Neuronal stem cell (in vitro differentiated cells): ENCODE results near the gene TAF4.

Experiments
- DNase-seq: peaks from one replicate; pipeline ENCODE4 v3.0.0-alpha.2; 2013; ENCODE audit warnings: low spot score
- H2AFZ ChIP-seq: one replicate; pipeline ENCODE4 v1.6.1; 2013; ENCODE audit warnings: mild to moderate bottlenecking, low read length, inconsistent platforms
- H2AK5ac ChIP-seq: 2 replicates; pipeline ENCODE4 v1.6.1; 2013; ENCODE audit warnings: low read depth, mild to moderate bottlenecking, inconsistent platforms, low read length, moderate library complexity, mixed read lengths
- H2BK120ac ChIP-seq: 2 replicates; pipeline ENCODE4 v1.6.1; 2013; ENCODE audit warnings: low read depth, mild to moderate bottlenecking, inconsistent platforms, low read length, moderate library complexity, mixed read lengths
- H2BK12ac ChIP-seq: one replicate; pipeline ENCODE4 v1.6.1; 2013; ENCODE audit warnings: low read length, inconsistent platforms
- H2BK15ac ChIP-seq: 2 replicates; pipeline ENCODE4 v1.6.1; 2013; ENCODE audit warnings: mild to moderate bottlenecking, low read length, inconsistent platforms, mixed read lengths
- H2BK5ac ChIP-seq: one replicate; pipeline ENCODE4 v1.6.1; 2013; ENCODE audit warnings: inconsistent platforms, mild to moderate bottlenecking, low read length, moderate library complexity
- H3K14ac ChIP-seq: one replicate; pipeline ENCODE4 v1.6.1; 2013; ENCODE audit warnings: low read length, inconsistent platforms
- H3K18ac ChIP-seq: 2 replicates; pipeline ENCODE4 v1.6.1; 2013; ENCODE audit warnings: low read length, inconsistent platforms
- H3K23ac ChIP-seq: 2 replicates; pipeline ENCODE4 v1.6.1; 2013; ENCODE audit warnings: low read depth, mild to moderate bottlenecking, mixed read lengths, low read length, inconsistent platforms; ENCODE audit not compliant: poor library complexity
- H3K27ac ChIP-seq: replicated peaks from 3 replicates; pipeline ENCODE4 v1.5.1; 2013; ENCODE audit warnings: low read length, inconsistent platforms
- H3K27me3 ChIP-seq, 3 experiments: 2 replicates each; pipeline ENCODE4 v1.6.1; 2013; ENCODE audit warnings: low read length in 3 of 3, mild to moderate bottlenecking in 2 of 3, inconsistent platforms in 1 of 3, low read depth in 1 of 3, mixed read lengths in 1 of 3, moderate library complexity in 1 of 3; ENCODE audit not compliant: control insufficient read depth in 3 of 3, insufficient read depth in 3 of 3
- H3K36me3 ChIP-seq, 2 donors: replicated peaks in 1 of 2; 2 replicates each; pipeline ENCODE4 v1.6.1; 2013; ENCODE audit warnings: low read length in 2 of 2; ENCODE audit not compliant: control insufficient read depth in 2 of 2, insufficient read depth in 2 of 2
- H3K4ac ChIP-seq: 2 replicates; pipeline ENCODE4 v1.6.1; 2013; ENCODE audit warnings: inconsistent platforms, mild to moderate bottlenecking, low read length, moderate library complexity
- H3K4me1 ChIP-seq, 2 donors: 1 replicate in 1 of 2; 2 replicates in 1 of 2; pipeline ENCODE4 v1.6.1; 2013; ENCODE audit warnings: low read length in 2 of 2, low read depth in 1 of 2; ENCODE audit not compliant: control insufficient read depth in 2 of 2, insufficient read depth in 1 of 2
- H3K4me2 ChIP-seq: one replicate; pipeline ENCODE4 v1.6.1; 2013; ENCODE audit warnings: mild to moderate bottlenecking, low read length, inconsistent platforms; ENCODE audit not compliant: insufficient read depth, poor library complexity, severe bottlenecking
- H3K4me3 ChIP-seq, 2 donors: 2 replicates each; pipeline ENCODE4 v1.5.1; 2013; ENCODE audit warnings: low read length in 2 of 2, mild to moderate bottlenecking in 2 of 2, inconsistent platforms in 1 of 2, moderate library complexity in 1 of 2
- H3K79me1 ChIP-seq: one replicate; pipeline ENCODE4 v1.6.1; 2013; ENCODE audit warnings: low read depth, mild to moderate bottlenecking, inconsistent platforms, low read length, moderate library complexity
- H3K9ac ChIP-seq: one replicate; pipeline ENCODE4 v1.6.1; 2013; ENCODE audit warnings: mild to moderate bottlenecking, low read depth, low read length, inconsistent platforms; ENCODE audit not compliant: poor library complexity
- H3K9me3 ChIP-seq, 2 donors: replicated peaks in 1 of 2; 2 replicates each; pipeline versions ENCODE3 to v1.6.1; 2013; ENCODE audit warnings: low read length in 2 of 2, mild to moderate bottlenecking in 2 of 2, inconsistent platforms in 1 of 2, low read depth in 1 of 2, mixed read lengths in 1 of 2, moderate library complexity in 1 of 2; ENCODE audit not compliant: control insufficient read depth in 2 of 2, insufficient read depth in 1 of 2
- H4K8ac ChIP-seq: one replicate; pipeline ENCODE4 v1.6.1; 2013; ENCODE audit warnings: low read depth, mild to moderate bottlenecking, inconsistent platforms, low read length, moderate library complexity
- H4K91ac ChIP-seq: one replicate; pipeline ENCODE4 v1.6.1; 2013; ENCODE audit warnings: low read length, low read depth, mild to moderate bottlenecking, inconsistent platforms; ENCODE audit not compliant: poor library complexity
- WGBS, 2 donors: extraction: QIAGEN DNeasy Blood & Tissue Kit; methylation state at CpG; one replicate each; pipeline ENCODE4 v1.1.7; 2013; ENCODE audit warnings: missing lambda C conversion rate in 2 of 2, mixed read lengths in 1 of 2; ENCODE audit not compliant: insufficient read length in 2 of 2, insufficient replicate concordance in 1 of 2; ENCODE audit errors: extremely low coverage in 2 of 2; 5-methylcytosine and 5-hydroxymethylcytosine counted together

TAF4 gene

GRCh38 chr20:61968932-61969331 lies 96.7 kb downstream of the TAF4 start:
- Histone ChIP-seq H2AFZ (no peak overlapping the region), H3K36me3 (peaks cover 13 to 25% of the 10 kb centered on the region in 2 donors), H3K14ac (no peak overlapping the region), H3K79me1 (no peaks in the 10 kb centered on the region), H2BK12ac (no peak overlapping the region), H2BK120ac (no peak overlapping the region), H3K4me3 (no peak overlapping the region), H2BK5ac (no peak overlapping the region), H4K8ac (no peak overlapping the region), H3K23ac (peak overlapping the region; percentile 60), H3K9me3 (peaks cover 0 to 8% of the 10 kb centered on the region in 2 donors), H3K4me2 (no peak overlapping the region), H3K27ac (no peak overlapping the region), H2BK15ac (no peak overlapping the region), H4K91ac (no peak overlapping the region), H3K18ac (no peak overlapping the region), H3K9ac (no peak overlapping the region), H2AK5ac (no peak overlapping the region), H3K4ac (no peak overlapping the region), H3K4me1 (peaks cover 0 to 2% of the 10 kb centered on the region in 2 donors), H3K27me3 (peaks cover 0 to 6% (median 0%) of the 10 kb centered on the region in 3 experiments)
- DNase-seq = no peak
- WGBS, 2 donors = no CpG with 5 or more reads among the region's 11 CpGs

GRCh38 chr20:61968036-61968810 lies 97.5 kb downstream of the TAF4 start:
- Histone ChIP-seq H3K9ac (no peak overlapping the region), H2AK5ac (no peak overlapping the region), H3K4me2 (no peak overlapping the region), H3K36me3 (peaks cover 12 to 18% of the 10 kb centered on the region in 2 donors), H3K23ac (no peak overlapping the region), H3K9me3 (peaks cover 0 to 8% of the 10 kb centered on the region in 2 donors), H3K4me3 (no peak overlapping the region), H3K14ac (no peak overlapping the region), H4K91ac (no peak overlapping the region), H2BK12ac (no peak overlapping the region), H3K27ac (no peak overlapping the region), H2BK15ac (no peak overlapping the region), H2AFZ (no peak overlapping the region), H3K4me1 (peaks cover 0 to 2% of the 10 kb centered on the region in 2 donors), H3K18ac (no peak overlapping the region), H3K79me1 (no peaks in the 10 kb centered on the region), H2BK120ac (no peak overlapping the region), H3K27me3 (peaks cover 0 to 6% (median 0%) of the 10 kb centered on the region in 3 experiments), H3K4ac (no peak overlapping the region), H2BK5ac (no peak overlapping the region), H4K8ac (no peak overlapping the region)
- WGBS, 2 donors = no CpG with 5 or more reads among the region's 22 CpGs
- DNase-seq = no peak

- Histone ChIP-seq H3K36me3 (peaks cover 3 to 9% of the 10 kb centered on the region in 2 donors), H3K14ac (peak overlapping the region; percentile 82), H2AFZ (no peak overlapping the region), H3K9me3 (peaks cover 0 to 3% of the 10 kb centered on the region in 2 donors), H3K79me1 (no peaks in the 10 kb centered on the region), H2AK5ac (no peak overlapping the region), H2BK5ac (no peak overlapping the region), H2BK15ac (peak overlapping the region; percentile 81), H3K27me3 (peaks cover 0 to 6% (median 0%) of the 10 kb centered on the region in 3 experiments), H3K4me2 (no peak overlapping the region), H3K9ac (no peak overlapping the region), H2BK120ac (no peak overlapping the region), H4K8ac (no peak overlapping the region), H3K23ac (no peak overlapping the region), H3K4me3 (no peak overlapping the region), H3K4me1 (peaks cover 0 to 2% of the 10 kb centered on the region in 2 donors), H3K4ac (no peak overlapping the region), H4K91ac (no peak overlapping the region), H3K18ac (no peak overlapping the region), H2BK12ac (no peak overlapping the region), H3K27ac (no peak overlapping the region)
- no peak for DNase-seq
- WGBS, 2 donors = 67% methylated on average over 1 of the region's 7 CpGs; no CpG with 5 or more reads in 1 of the 2 donors
Measured at GRCh38 chr20:61967300-61967699, 98.4 kb downstream of the TAF4 start.

- no peak overlapping the region for H3K9ac ChIP-seq
- no peaks in the 10 kb centered on the region for H3K9me3 ChIP-seq
- WGBS, 2 donors = no CpG with 5 or more reads among the region's 25 CpGs
Measured at GRCh38 chr20:61966492-61967244, 99.0 kb downstream of the TAF4 start.

More at GRCh38 chr20:61966492-61967244, 99.0 kb downstream of the TAF4 start:
- H3K14ac ChIP-seq = peak overlapping the region; percentile 82
- H2BK120ac ChIP-seq = no peak overlapping the region
- H2AFZ ChIP-seq = no peak overlapping the region
- H3K18ac ChIP-seq = peak overlapping the region; percentile 44
- H3K4me2 ChIP-seq = peak overlapping the region; percentile 2
- H2BK5ac ChIP-seq = peak overlapping the region; percentile 24
- H3K79me1 ChIP-seq = no peaks in the 10 kb centered on the region
- peak overlapping the region; percentile 53 for H3K4ac ChIP-seq
- no peak overlapping the region for H3K4me3 ChIP-seq
- DNase-seq = no peak
- H3K4me1 ChIP-seq = peaks cover 0 to 2% of the 10 kb centered on the region in 2 donors
- no peak overlapping the region for H4K91ac ChIP-seq
- no peak overlapping the region for H3K27ac ChIP-seq
- peaks cover 0 to 3% of the 10 kb centered on the region in 2 donors for H3K36me3 ChIP-seq
- H3K27me3 ChIP-seq = peaks cover 0 to 6% (median 0%) of the 10 kb centered on the region in 3 experiments
- H2AK5ac ChIP-seq = peak overlapping the region; percentile 53
- peak overlapping the region; percentile 81 for H2BK15ac ChIP-seq
- H4K8ac ChIP-seq = no peak overlapping the region
- peak overlapping the region; percentile 73 for H3K23ac ChIP-seq
- peak overlapping the region; percentile 10 for H2BK12ac ChIP-seq
